Uterus (tissue), 4 donors: ENCODE results near the gene ABCC12. TPM values are rescaled to one million over a fixed set of nuclear protein-coding genes. Genes with fewer than 3 reads are reported as not detected.

Experiments
- DNase-seq, 2 donors: peaks; one replicate each; pipeline ENCODE4 v3.0.0-alpha.2; 2019 to 2020
- H3K27ac ChIP-seq, 2 donors: fragments of 200-600 bp; sonication (generic); 1 replicate in 1 of 2; 2 replicates in 1 of 2; pipeline ENCODE4 v1.5.1; 2016 to 2018
- H3K27me3 ChIP-seq, 2 donors: fragments of 200-600 bp; sonication (generic); one replicate each; pipeline ENCODE4 v1.5.1; 2018 to 2019; ENCODE audit warnings: control low read depth in 1 of 2
- H3K36me3 ChIP-seq, 2 donors: fragments of 200-600 bp; sonication (generic); one replicate each; pipeline ENCODE4 v1.5.1; 2019; ENCODE audit warnings: control low read depth in 1 of 2
- H3K4me1 ChIP-seq, 2 donors: fragments of 200-600 bp; sonication (generic); one replicate each; pipeline ENCODE4 v1.5.1; 2018 to 2019; ENCODE audit warnings: control low read depth in 1 of 2
- H3K4me3 ChIP-seq, 2 donors: fragments of 200-600 bp; sonication (generic); 1 replicate in 1 of 2; 2 replicates in 1 of 2; pipeline ENCODE4 v1.5.1; 2018 to 2019; ENCODE audit warnings: mild to moderate bottlenecking in 1 of 2
- H3K9me3 ChIP-seq, 2 donors: fragments of 200-600 bp; sonication (generic); one replicate each; pipeline ENCODE4 v1.5.1; 2019; ENCODE audit warnings: control low read depth in 1 of 2
- CTCF ChIP-seq, 4 experiments: fragments of 200-600 bp in 2 of 4; fragments of 450-650 bp in 2 of 4; sonication (generic) in 2 of 4; IDR thresholded peaks; one replicate each; pipeline ENCODE4 v1.5.1; 2016 to 2019; ENCODE audit warnings: antibody characterized with exemption in 4 of 4, mild to moderate bottlenecking in 2 of 4, moderate library complexity in 1 of 4
- POLR2A ChIP-seq, 2 donors: fragments of 450-650 bp; IDR thresholded peaks; one replicate each; pipeline ENCODE4 v1.6.1; 2016; ENCODE audit warnings: antibody characterized with exemption in 2 of 2, mild to moderate bottlenecking in 1 of 2, moderate library complexity in 1 of 2
- intact Hi-C: fragments of 100-400 bp; cut with DNase I; formaldehyde crosslinking; loops from one replicate; pipeline ENCODE4 v1.15.1; 2023; ENCODE audit warnings: low total_unique reads
- total RNA-seq, 4 donors: library from RNA; depleted of rRNA in 3 of 4; stranded (reverse); fragments of >200 nt in 3 of 4; gene quantifications; one replicate each; pipeline versions ENCODE4 v1.1.0 to v1.2.4, GENCODE V29; 2014 to 2023
- donor health status: DM: yes; HTN: yes; CAD: no.

Gene ABCC12
- total RNA-seq, 4 donors from 2014 or later: not detected

GRCh38 chr16:48197294-48197693 is 41.5 kb upstream of the ABCC12 start:
- Histone ChIP-seq H3K4me3 (no peak overlapping the region), H3K27me3 (no peaks in the 10 kb centered on the region), H3K27ac (no peak overlapping the region), H3K9me3 (no peaks in the 10 kb centered on the region), H3K4me1 (no peaks in the 10 kb centered on the region), H3K36me3 (no peaks in the 10 kb centered on the region)
- intact Hi-C loops: no loop called here
- no peak for TF ChIP-seq POLR2A (IDR thresholded peaks at IDR 0.05)
- TF ChIP-seq CTCF (IDR thresholded peaks at IDR 0.05): no peak
- no peak for DNase-seq

GRCh38 chr16:48194828-48195556 is 39.2 kb upstream of the ABCC12 start:
- Histone ChIP-seq H3K36me3 (no peaks in the 10 kb centered on the region), H3K4me1 (no peaks in the 10 kb centered on the region), H3K27ac (no peak overlapping the region), H3K4me3 (no peak overlapping the region), H3K9me3 (no peaks in the 10 kb centered on the region), H3K27me3 (no peaks in the 10 kb centered on the region)
- TF ChIP-seq CTCF (IDR thresholded peaks at IDR 0.05): no peak
- no peak for TF ChIP-seq POLR2A (IDR thresholded peaks at IDR 0.05)
- DNase-seq: no peak
- intact Hi-C loops: no loop called here

- Histone ChIP-seq H3K27ac (no peak overlapping the region), H3K36me3 (no peaks in the 10 kb centered on the region), H3K4me3 (no peak overlapping the region), H3K27me3 (no peaks in the 10 kb centered on the region), H3K9me3 (no peaks in the 10 kb centered on the region), H3K4me1 (no peaks in the 10 kb centered on the region)
- intact Hi-C loops: no loop called here
- no peak for DNase-seq
- no peak for TF ChIP-seq CTCF (IDR thresholded peaks at IDR 0.05)
- TF ChIP-seq POLR2A (IDR thresholded peaks at IDR 0.05): no peak
Observed at GRCh38 chr16:48193846-48194245, 38.1 kb upstream of the ABCC12 start.

- no peaks in the 10 kb centered on the region for H3K9me3 ChIP-seq
- DNase-seq: no peak
- no peaks in the 10 kb centered on the region for H3K27me3 ChIP-seq
- H3K4me3 ChIP-seq: no peak overlapping the region
- intact Hi-C loops: no loop called here
- H3K27ac ChIP-seq: no peak overlapping the region
- no peaks in the 10 kb centered on the region for H3K4me1 ChIP-seq
- TF ChIP-seq CTCF (IDR thresholded peaks at IDR 0.05) (no peak), POLR2A (IDR thresholded peaks at IDR 0.05) (no peak)
- H3K36me3 ChIP-seq: no peaks in the 10 kb centered on the region
Observed at GRCh38 chr16:48188449-48189102, 32.8 kb upstream of the ABCC12 start.

- Histone ChIP-seq H3K9me3 (no peaks in the 10 kb centered on the region), H3K4me3 (no peak overlapping the region), H3K27ac (no peak overlapping the region), H3K36me3 (no peaks in the 10 kb centered on the region), H3K27me3 (no peaks in the 10 kb centered on the region), H3K4me1 (no peaks in the 10 kb centered on the region)
- DNase-seq: no peak
- no peak for TF ChIP-seq CTCF (IDR thresholded peaks at IDR 0.05)
- no peak for TF ChIP-seq POLR2A (IDR thresholded peaks at IDR 0.05)
- intact Hi-C loops: no loop called here
Observed at GRCh38 chr16:48187779-48188178, 32.0 kb upstream of the ABCC12 start.
